D721Med (cell line): ENCODE data around the gene CHMP4A.

Experiments
- DNase-seq: peaks from one replicate; pipeline ENCODE4 v3.0.0; 2011; ENCODE audit warnings: low spot score; ENCODE audit not compliant: insufficient read length
- FAIRE-seq: peaks from 2 replicates; lab custom pipeline; 2011; peaks lifted over from hg19 to GRCh38; lab: Jason Lieb, UNC
- TF ChIP-seq, protein P1 (sequence below): IDR thresholded peaks from 2 replicates; pipeline ENCODE4 v1.5.1; 2012; ENCODE audit warnings: mild to moderate bottlenecking, control low read depth; ENCODE audit not compliant: insufficient read depth; ENCODE audit errors: missing control alignments

CHMP4A gene

DNA sequence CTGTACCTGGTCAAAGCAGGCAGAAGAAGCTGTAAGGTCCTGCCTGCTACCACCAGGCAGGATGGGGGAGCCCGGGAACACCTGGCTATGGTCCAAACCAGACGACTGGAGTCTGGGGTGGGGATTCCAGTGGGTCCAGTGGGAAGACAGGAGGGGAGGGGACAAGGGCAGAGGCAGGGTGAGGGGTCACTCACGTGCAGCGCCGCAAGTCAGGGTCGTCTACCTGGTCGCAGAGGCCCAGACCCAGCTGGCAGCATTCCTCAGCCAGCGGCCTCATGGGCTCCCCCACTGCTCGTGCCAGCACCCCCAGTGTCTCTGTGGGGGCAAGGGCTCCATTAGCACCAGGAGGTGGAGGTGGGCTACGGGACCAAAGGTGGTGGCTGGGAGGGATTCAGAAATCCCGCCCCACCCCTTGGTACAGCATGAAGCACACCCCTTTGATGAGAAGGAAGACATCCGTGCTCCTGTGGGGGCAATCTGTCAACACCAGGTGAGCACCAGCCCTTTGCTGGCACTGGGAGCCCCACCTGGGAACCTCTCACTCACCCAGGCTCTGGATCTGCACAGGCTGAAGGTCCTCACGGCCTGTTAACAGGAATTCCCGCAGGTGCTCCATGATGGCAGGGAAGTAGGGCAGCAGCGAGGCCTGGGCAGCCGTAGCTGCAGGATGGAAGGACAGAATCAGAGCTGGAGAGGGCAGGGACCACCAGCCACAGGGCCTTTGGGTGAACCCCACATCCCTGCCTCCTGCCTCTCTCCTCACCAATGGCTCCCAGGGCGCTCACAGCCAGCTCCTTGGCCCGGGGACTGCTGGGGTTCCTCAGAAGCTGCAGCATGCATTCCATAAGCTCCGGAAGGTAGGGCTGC is 29.0 kb downstream of the CHMP4A start:
- DNase-seq, result no peak

DNA sequence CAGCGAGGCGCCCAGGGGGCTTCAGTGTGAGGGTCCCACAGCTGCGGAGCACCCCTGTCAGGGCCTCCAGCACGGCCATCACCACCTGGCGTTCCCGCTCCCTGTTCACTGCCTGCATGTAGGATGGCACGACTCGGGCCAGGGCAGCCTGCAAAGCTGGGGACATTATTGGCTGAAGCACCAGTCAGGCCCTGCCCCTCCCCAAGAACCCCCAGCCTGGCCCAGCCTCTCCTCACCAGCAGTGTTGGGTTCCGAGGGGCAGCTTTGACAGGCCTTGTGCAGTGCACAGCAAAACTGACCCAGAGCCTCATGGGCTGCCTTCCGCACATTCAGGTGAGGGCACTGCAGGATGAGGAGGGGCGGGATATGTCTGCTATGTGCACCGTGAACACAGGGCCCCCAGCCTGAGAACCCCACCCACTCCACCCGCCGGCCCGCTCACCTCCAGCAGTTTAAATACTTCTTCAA is 30.2 kb downstream of the CHMP4A start:
- TF ChIP-seq, protein P1, sequence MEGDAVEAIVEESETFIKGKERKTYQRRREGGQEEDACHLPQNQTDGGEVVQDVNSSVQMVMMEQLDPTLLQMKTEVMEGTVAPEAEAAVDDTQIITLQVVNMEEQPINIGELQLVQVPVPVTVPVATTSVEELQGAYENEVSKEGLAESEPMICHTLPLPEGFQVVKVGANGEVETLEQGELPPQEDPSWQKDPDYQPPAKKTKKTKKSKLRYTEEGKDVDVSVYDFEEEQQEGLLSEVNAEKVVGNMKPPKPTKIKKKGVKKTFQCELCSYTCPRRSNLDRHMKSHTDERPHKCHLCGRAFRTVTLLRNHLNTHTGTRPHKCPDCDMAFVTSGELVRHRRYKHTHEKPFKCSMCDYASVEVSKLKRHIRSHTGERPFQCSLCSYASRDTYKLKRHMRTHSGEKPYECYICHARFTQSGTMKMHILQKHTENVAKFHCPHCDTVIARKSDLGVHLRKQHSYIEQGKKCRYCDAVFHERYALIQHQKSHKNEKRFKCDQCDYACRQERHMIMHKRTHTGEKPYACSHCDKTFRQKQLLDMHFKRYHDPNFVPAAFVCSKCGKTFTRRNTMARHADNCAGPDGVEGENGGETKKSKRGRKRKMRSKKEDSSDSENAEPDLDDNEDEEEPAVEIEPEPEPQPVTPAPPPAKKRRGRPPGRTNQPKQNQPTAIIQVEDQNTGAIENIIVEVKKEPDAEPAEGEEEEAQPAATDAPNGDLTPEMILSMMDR, result no peak
- FAIRE-seq (no peak), DNase-seq (no peak)

More for the DNA sequence above, 29.0 kb downstream of the CHMP4A start:
- TF ChIP-seq, protein P1, result no peak
- FAIRE-seq, result no peak

DNA sequence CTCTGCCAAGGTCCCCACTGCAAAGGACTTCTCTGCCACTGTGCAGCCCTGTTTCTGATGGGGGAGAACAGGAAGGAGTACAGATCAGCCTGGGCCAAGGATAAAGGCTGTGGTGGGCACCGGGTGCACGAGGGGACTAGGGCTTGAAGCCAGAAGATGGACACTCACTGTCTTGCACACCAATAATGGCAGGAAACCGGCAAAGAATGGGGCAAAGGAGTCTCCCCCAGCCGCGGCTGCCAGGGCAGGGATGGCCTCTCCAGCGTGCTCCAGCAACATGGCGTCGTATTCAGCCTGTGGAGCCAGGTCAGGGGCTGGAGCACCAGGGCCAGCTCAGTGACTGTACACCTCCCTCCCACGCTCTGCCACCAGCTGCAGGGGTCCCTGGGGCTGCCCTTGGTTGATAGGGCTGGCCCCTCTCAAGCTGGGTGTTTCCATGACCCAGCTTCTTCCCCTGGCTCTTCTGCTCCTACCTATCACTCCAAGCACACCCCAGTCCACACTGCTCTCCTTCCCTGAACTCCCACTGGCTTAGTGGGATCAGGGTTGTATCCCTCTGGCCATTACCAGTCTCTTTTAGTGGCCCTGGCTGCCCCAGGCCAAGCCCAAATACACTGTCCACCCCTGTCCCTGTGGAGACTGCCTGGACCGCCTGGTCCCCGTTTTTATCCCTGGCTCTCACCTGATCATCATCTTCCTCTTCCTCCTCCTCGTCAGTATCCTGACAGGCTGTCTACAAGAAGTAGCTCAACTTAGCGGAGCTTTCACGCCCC is 31.0 kb downstream of the CHMP4A start:
- TF ChIP-seq, protein P1, result no peak
- FAIRE-seq (no peak), DNase-seq (no peak)

DNA sequence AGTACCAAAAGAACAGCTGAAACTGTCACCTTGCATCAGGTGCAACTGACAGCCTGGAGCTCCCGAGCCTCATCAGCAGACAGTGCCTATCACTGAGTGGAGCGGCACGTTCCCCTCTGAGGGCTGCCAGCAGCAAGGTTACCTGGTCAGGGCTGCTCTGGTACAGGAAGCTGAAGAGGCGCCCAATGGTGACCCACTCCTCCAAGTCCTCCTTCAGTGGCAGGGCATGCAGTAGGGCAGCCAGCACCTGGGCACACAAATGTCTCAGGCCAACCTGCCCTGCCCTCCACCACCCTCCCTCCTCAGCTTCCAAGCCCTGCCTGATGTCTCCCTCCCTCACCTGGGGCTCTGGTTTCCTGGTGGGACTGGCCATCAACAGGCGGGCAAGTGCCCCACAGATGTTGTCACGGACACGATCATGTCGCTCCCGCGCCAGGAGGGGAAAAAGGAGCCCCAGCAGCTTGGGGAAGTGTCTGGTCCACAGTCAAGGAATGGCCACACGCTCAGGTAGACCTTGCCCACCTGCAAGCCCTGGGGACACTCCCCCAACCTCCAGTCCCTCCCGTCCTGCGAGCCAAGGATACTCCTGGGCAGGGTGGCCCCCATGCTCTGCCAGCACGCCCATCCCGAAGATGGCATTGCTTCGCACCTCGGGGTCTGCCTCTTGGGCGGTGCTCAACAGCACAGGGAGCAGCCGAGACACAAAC is 31.8 kb downstream of the CHMP4A start:
- TF ChIP-seq, protein P1, result no peak
- FAIRE-seq, result no peak
- no peak for DNase-seq

DNA sequence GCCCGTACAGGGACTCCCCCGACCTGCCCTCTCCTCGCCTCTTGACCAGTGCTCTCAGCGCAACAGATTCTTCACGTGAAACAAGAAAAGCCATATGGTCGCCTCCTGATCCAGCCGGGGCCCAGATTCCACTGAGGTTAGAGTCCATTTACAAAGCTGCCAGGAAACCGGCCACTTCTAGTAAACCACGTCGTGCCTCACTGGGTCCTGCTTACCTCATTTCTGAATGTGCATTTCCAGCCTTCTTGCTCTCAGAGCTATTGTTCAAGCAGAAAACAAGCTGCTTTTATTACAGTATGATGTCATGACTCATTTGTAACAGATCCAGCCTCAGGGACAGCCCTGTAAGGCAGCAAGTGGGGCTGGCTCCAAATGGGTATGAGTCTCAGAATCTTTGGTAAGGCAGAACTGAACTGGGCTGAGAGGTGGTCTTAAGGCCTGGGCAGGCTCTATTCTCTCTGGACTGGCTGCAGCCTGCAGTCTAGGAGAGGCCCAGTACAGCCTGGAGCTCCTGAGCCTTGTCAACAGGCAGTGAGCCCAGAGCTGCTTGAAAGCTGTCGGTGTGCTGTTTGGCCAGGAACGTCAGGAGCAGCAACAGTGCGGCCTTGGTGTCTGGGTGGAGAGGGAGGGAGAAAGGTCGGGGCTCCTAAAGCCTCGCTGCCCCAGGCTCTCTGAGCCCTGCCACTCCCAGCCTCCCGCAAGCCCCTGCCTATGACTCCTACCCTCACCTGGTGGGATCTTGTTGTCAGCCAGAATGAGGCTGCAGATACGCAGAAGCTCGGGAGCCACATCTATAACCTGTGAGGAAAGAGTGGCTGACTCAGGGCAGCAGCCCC is 33.1 kb downstream of the CHMP4A start:
- no peak for DNase-seq
- no peak for FAIRE-seq
- TF ChIP-seq, protein P1, result no peak

DNA sequence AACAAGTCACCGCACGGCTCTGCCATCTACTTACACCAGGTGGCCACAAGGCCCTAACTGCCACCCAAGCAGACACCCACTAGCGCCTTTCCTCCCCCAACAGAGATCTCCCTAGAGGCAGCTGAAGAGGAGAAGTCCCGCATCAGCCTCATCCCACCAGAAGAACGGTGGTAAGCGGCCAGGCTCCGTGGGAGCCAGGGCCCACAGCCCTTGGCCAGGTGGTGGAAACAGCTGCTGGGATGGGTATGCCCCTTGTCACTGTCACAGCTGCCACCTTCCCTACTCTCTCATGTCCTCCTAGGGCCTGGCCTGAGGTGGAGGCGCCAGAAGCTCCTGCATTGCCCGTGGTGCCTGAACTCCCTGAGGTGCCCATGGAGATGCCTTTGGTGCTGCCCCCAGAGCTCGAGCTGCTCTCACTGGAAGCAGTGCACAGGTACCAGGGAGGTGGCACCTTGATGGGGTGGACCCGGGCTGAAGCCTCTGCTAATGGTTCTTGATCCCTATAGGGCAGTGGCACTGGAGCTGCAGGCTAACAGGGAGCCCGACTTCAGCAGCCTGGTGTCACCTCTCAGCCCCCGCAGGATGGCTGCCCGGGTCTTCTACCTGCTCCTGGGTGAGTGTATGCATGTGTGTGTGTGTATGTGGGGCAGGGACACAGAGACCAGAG is 33.9 kb downstream of the CHMP4A start:
- TF ChIP-seq, protein P1, result no peak
- no peak for FAIRE-seq
- no peak for DNase-seq
